Fibroblast of lung (primary cell): Measurements from ENCODE around the gene DHX35. TPM values are rescaled to one million over a fixed set of nuclear protein-coding genes. Genes with fewer than 3 reads are reported as not detected.

Source experiments
- DNase-seq, 2 donors: peaks; one replicate each; pipeline versions ENCODE4 v3.0.0 to v3.0.0-alpha.2; 2010; ENCODE audit warnings: low read depth in 2 of 2
- H2AFZ ChIP-seq: 2 replicates; pipeline ENCODE4 v1.5.1; 2012; ENCODE audit warnings: low read length, control low read depth, inconsistent platforms
- H3K27ac ChIP-seq: 2 replicates; pipeline ENCODE4 v1.5.1; 2011; ENCODE audit warnings: low read length, control low read depth; ENCODE audit not compliant: insufficient read depth
- H3K27me3 ChIP-seq: 2 replicates; pipeline ENCODE4 v1.5.1; 2011; ENCODE audit warnings: mild to moderate bottlenecking, low read length; ENCODE audit not compliant: control insufficient read depth, insufficient read depth
- H3K36me3 ChIP-seq: 2 replicates; pipeline ENCODE4 v1.5.1; 2011; ENCODE audit warnings: low read length; ENCODE audit not compliant: control insufficient read depth, insufficient read depth
- H3K4me1 ChIP-seq: 2 replicates; pipeline ENCODE4 v1.5.1; 2011; ENCODE audit warnings: low read length; ENCODE audit not compliant: control insufficient read depth, insufficient read depth; ENCODE audit errors: extremely low read depth
- H3K4me2 ChIP-seq: 2 replicates; pipeline ENCODE4 v1.5.1; 2011; ENCODE audit warnings: low read length, control low read depth; ENCODE audit not compliant: insufficient read depth; ENCODE audit errors: extremely low read depth
- H3K4me3 ChIP-seq, 4 experiments: fragments of 200-600 bp in 1 of 4; sonication (generic) in 1 of 4; replicated peaks in 1 of 4; 2 replicates each; pipeline ENCODE4 v1.5.1; 2011 to 2016; ENCODE audit warnings: low read length in 4 of 4, low read depth in 3 of 4, mild to moderate bottlenecking in 3 of 4, control low read depth in 2 of 4, inconsistent platforms in 1 of 4, mixed read lengths in 1 of 4; ENCODE audit not compliant: insufficient read depth in 1 of 4; ENCODE audit errors: control extremely low read depth in 1 of 4
- H3K79me2 ChIP-seq: 2 replicates; pipeline ENCODE4 v1.5.1; 2012; ENCODE audit warnings: mild to moderate bottlenecking, low read length, inconsistent platforms; ENCODE audit not compliant: control insufficient read depth, insufficient read depth
- H3K9ac ChIP-seq: 2 replicates; pipeline ENCODE4 v1.5.1; 2011; ENCODE audit warnings: mild to moderate bottlenecking, low read length, control low read depth; ENCODE audit not compliant: insufficient read depth
- H3K9me3 ChIP-seq: 2 replicates; pipeline ENCODE4 v1.5.1; 2012; ENCODE audit warnings: low read depth, low read length; ENCODE audit not compliant: control insufficient read depth, insufficient read depth
- H4K20me1 ChIP-seq: 2 replicates; pipeline ENCODE4 v1.5.1; 2011; ENCODE audit warnings: low read length; ENCODE audit not compliant: control insufficient read depth, insufficient read depth; ENCODE audit errors: extremely low read depth
- CTCF ChIP-seq, 2 donors: IDR thresholded peaks in 1 of 2; conservative IDR thresholded peaks in 1 of 2; 1 replicate in 1 of 2; 2 replicates in 1 of 2; pipeline ENCODE4 v1.5.1; 2011 to 2012; ENCODE audit warnings: low read length in 2 of 2, control low read depth in 1 of 2, inconsistent platforms in 1 of 2, low read depth in 1 of 2, mild to moderate bottlenecking in 1 of 2
- EZH2 ChIP-seq: IDR thresholded peaks from 2 replicates; pipeline ENCODE4 v1.5.1; 2012; ENCODE audit warnings: low read length, control low read depth, mild to moderate bottlenecking; ENCODE audit errors: missing control alignments
- polyA plus RNA-seq, 2 donors: library from polyadenylated mRNA; depleted of rRNA in 1 of 2; stranded (reverse) in 1 of 2; unstranded in 1 of 2; fragments of >200 nt; gene quantifications; 2 replicates each; pipeline ENCODE4 v1.2.1, GENCODE V29; 2011 to 2012; ENCODE audit warnings: missing spikeins in 1 of 2
- total RNA-seq: library from RNA; depleted of rRNA; stranded (reverse); fragments of >200 nt; gene quantifications from 2 replicates; pipeline ENCODE4 v1.2.1, GENCODE V29; 2014

The DHX35 gene
- total and polyA plus RNA-seq, 2 donors (not counting 1 experiment from before 2014, with no cell fraction given): 11.4 to 12.1 TPM

- DNase-seq: no peak
- Histone ChIP-seq H3K4me2 (no peak overlapping the region), H4K20me1 (no peaks in the 10 kb centered on the region), H3K27me3 (no peaks in the 10 kb centered on the region), H3K4me1 (peaks cover 8% of the 10 kb centered on the region), H3K4me3 (no peak overlapping the region), H2AFZ (no peak overlapping the region), H3K9me3 (no peaks in the 10 kb centered on the region), H3K9ac (no peak overlapping the region), H3K79me2 (no peaks in the 10 kb centered on the region), H3K36me3 (peaks cover 9% of the 10 kb centered on the region), H3K27ac (no peak overlapping the region)
- TF ChIP-seq EZH2 (no peak), CTCF (conservative IDR thresholded peaks at IDR 0.05 in 1 of 2, IDR thresholded peaks at IDR 0.05 in 1 of 2; ENCODE audit: low read depth in 1 of 2, low read length in 2 of 2) (no peak)
Measured at GRCh38 chr20:39038495-39038894, 76.4 kb downstream of the DHX35 start.

GRCh38 chr20:39039261-39039660 is 77.1 kb downstream of the DHX35 start:
- H2AFZ ChIP-seq: no peak overlapping the region
- DNase-seq: no peak
- TF ChIP-seq CTCF (conservative IDR thresholded peaks at IDR 0.05 in 1 of 2, IDR thresholded peaks at IDR 0.05 in 1 of 2; ENCODE audit: low read depth in 1 of 2, low read length in 2 of 2) (no peak), EZH2 (no peak)
- H3K27me3 ChIP-seq: no peaks in the 10 kb centered on the region
- no peaks in the 10 kb centered on the region for H4K20me1 ChIP-seq
- no peak overlapping the region for H3K4me2 ChIP-seq
- H3K4me3 ChIP-seq: no peak overlapping the region
- no peak overlapping the region for H3K9ac ChIP-seq
- no peaks in the 10 kb centered on the region for H3K9me3 ChIP-seq
- H3K79me2 ChIP-seq: no peaks in the 10 kb centered on the region
- peaks cover 9% of the 10 kb centered on the region for H3K36me3 ChIP-seq
- H3K27ac ChIP-seq: peak overlapping the region; percentile 16
- H3K4me1 ChIP-seq: peaks cover 8% of the 10 kb centered on the region

GRCh38 chr20:39040116-39040515 is 78.0 kb downstream of the DHX35 start:
- Histone ChIP-seq H3K9me3 (no peaks in the 10 kb centered on the region), H4K20me1 (no peaks in the 10 kb centered on the region), H3K27ac (no peak overlapping the region), H3K36me3 (peaks cover 9% of the 10 kb centered on the region), H2AFZ (no peak overlapping the region), H3K27me3 (no peaks in the 10 kb centered on the region), H3K4me1 (peaks cover 8% of the 10 kb centered on the region), H3K9ac (no peak overlapping the region), H3K4me3 (no peak overlapping the region), H3K79me2 (no peaks in the 10 kb centered on the region), H3K4me2 (no peak overlapping the region)
- TF ChIP-seq CTCF (conservative IDR thresholded peaks at IDR 0.05 in 1 of 2, IDR thresholded peaks at IDR 0.05 in 1 of 2; ENCODE audit: low read depth in 1 of 2, low read length in 2 of 2) (no peak), EZH2 (no peak)
- DNase-seq: no peak
